ENCODE measurements around the gene GBP2.

The GBP2 gene

DNA sequence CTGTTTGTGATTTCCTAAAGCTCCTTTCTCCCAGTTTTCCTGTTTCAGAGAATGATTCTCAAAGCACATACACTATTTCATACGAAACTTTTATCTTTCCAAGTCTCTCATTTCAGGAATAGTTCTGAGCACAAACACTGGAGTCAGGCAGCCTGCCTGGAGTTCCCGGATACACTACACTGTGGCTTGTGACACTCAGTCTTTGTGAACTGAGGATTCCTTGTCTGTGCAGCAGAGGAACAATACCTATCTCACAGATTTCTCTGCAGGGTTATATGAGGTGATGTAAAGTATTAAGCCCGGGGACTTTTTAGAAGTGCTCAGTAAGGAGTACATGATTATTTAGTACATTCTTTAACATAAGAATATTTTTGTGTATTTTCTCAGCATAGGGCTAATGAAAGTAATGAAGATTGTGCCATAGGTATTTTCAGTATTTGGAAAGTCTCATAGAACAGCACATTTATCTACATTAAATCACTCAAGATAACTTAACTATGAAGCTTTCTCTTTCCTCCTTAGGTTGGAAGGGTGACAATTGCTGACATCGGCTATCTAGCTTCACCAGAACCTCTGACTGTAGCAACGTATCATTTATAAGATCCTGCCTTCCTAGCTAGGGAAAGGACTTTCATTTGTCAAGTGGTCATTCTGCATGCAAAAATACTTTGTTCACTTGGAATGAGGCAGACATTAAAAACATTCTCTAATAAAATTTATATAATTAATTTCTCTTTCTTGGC lies 12.9 kb downstream of the GBP2 start:
- Histone ChIP-seq H3K4me3 (ENCODE audit: low read depth, low read length) (no peak overlapping the region), H3K27me3 (no peaks in the 10 kb centered on the region), H3K4me1 (no peaks in the 10 kb centered on the region), H3K36me3 (no peaks in the 10 kb centered on the region), H3K9me3 (no peaks in the 10 kb centered on the region)
- DNase-seq = no peak
- no peak for TF ChIP-seq CTCF (IDR thresholded peaks at IDR 0.05; ENCODE audit: low read depth, low read length)

DNA sequence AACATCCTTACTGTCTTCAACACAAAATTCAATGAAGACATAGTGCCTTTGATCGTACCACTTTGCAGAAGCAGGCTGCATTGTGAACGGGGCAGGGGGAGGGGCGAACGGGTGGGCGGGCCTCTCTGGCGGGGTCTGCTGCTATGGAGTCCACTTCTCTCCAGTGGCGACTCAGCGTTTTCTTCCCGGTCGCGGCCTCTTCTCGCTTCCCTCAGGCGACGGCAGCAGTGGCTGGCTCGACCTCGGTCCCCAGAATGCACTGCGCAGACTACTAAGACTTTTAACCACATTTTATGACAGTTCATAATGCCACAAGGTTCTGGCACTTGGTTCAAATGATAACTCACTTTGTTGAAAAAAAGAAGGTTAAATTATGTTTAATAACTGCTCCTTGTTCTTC lies 21.2 kb downstream of the GBP2 start:
- TF ChIP-seq CTCF (IDR thresholded peaks at IDR 0.05; ENCODE audit: low read depth, low read length) = no peak
- no peaks in the 10 kb centered on the region for H3K9me3 ChIP-seq
- no peaks in the 10 kb centered on the region for H3K4me1 ChIP-seq
- H3K27me3 ChIP-seq = no peaks in the 10 kb centered on the region
- H3K4me3 ChIP-seq (ENCODE audit: low read depth, low read length) = no peak overlapping the region
- no peak for DNase-seq
- H3K36me3 ChIP-seq = no peaks in the 10 kb centered on the region

DNA sequence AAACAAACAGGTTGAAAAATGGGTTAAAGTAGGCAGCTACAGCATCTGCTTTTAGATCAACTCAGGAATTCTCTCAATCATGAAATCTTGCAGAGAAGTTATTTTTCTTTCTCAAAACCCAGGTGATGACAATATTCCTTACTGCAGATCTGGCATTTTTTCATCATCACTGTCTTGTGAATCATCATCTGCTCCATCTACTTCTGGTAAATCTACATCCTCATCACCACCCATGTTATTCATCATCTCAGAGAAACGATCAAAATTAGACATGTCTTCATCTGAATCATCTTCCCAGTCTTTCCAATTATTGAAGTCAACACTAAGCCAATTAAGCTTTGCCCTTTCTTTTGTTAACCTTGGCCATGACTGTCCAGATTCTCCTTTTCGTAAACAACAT lies 21.8 kb downstream of the GBP2 start:
- no peaks in the 10 kb centered on the region for H3K9me3 ChIP-seq
- no peaks in the 10 kb centered on the region for H3K27me3 ChIP-seq
- H3K4me1 ChIP-seq = no peaks in the 10 kb centered on the region
- H3K36me3 ChIP-seq = no peaks in the 10 kb centered on the region
- DNase-seq = no peak
- TF ChIP-seq CTCF (IDR thresholded peaks at IDR 0.05; ENCODE audit: low read depth, low read length) = no peak
- no peak overlapping the region for H3K4me3 ChIP-seq (ENCODE audit: low read depth, low read length)

DNA sequence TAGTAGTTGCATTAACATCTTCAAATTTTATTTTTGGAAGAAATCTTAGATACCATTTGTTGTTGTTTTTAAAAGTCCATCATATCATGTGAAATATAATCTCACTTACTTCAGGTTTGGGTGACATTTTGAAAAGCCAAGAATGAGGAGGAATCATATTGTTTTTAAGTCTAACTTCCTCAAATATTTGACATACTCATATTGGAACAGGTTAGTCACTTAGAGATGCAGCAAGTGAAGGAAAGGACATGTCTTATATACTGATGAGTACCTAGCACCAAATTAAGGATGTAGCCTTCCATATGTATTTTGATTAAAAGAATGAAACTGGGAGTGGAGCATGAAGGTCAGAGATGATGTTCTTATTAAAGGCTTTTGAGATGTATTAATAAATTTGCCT lies 23.9 kb downstream of the GBP2 start:
- TF ChIP-seq CTCF (IDR thresholded peaks at IDR 0.05; ENCODE audit: low read depth, low read length) = no peak
- no peaks in the 10 kb centered on the region for H3K36me3 ChIP-seq
- no peaks in the 10 kb centered on the region for H3K4me1 ChIP-seq
- no peak for DNase-seq
- H3K4me3 ChIP-seq (ENCODE audit: low read depth, low read length) = no peak overlapping the region
- no peaks in the 10 kb centered on the region for H3K9me3 ChIP-seq
- no peaks in the 10 kb centered on the region for H3K27me3 ChIP-seq

GRCh38 chr1:89100412-89100811 lies 25.5 kb downstream of the GBP2 start:
- H3K36me3 ChIP-seq = no peaks in the 10 kb centered on the region
- no peak overlapping the region for H3K4me3 ChIP-seq (ENCODE audit: low read depth, low read length)
- no peaks in the 10 kb centered on the region for H3K27me3 ChIP-seq
- H3K9me3 ChIP-seq = no peaks in the 10 kb centered on the region
- no peak for TF ChIP-seq CTCF (IDR thresholded peaks at IDR 0.05; ENCODE audit: low read depth, low read length)
- no peaks in the 10 kb centered on the region for H3K4me1 ChIP-seq
- no peak for DNase-seq

GRCh38 chr1:89098857-89099256 lies 27.1 kb downstream of the GBP2 start:
- no peak for DNase-seq
- Histone ChIP-seq H3K36me3 (no peaks in the 10 kb centered on the region), H3K27me3 (no peaks in the 10 kb centered on the region), H3K9me3 (no peaks in the 10 kb centered on the region), H3K4me1 (no peaks in the 10 kb centered on the region), H3K4me3 (ENCODE audit: low read depth, low read length) (no peak overlapping the region)
- TF ChIP-seq CTCF (IDR thresholded peaks at IDR 0.05; ENCODE audit: low read depth, low read length) = no peak

All from BE2C (cell line).